NCI-H526 treated with DMSO at 0.1 percent for 48 hours (cell line): ENCODE data around the gene MRPL48.

ENCODE experiments used
- DNase-seq: peaks from one replicate; lab custom pipeline; 2025; lab: John Stamatoyannopoulos, UW

The MRPL48 gene

DNA sequence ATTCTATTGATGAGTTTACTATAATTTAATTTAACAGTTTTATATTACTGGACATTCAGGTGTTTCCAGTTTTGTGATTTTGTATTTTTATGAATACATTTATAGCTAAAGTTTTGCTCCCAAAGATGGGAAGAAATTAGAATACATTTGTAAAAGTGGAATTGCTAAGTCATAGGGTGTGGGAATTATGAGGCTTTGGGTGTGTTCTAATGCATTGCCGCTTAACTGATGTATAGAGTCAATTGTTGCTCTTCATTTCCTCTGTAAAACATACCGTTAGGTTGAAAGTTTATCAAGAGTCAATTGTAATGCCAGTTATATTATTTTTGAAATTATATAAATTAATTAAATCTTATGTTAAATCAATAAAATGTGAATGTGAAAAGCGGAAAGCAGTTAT lies 105.4 kb downstream of the MRPL48 start:
- DNase-seq: no peak

DNA sequence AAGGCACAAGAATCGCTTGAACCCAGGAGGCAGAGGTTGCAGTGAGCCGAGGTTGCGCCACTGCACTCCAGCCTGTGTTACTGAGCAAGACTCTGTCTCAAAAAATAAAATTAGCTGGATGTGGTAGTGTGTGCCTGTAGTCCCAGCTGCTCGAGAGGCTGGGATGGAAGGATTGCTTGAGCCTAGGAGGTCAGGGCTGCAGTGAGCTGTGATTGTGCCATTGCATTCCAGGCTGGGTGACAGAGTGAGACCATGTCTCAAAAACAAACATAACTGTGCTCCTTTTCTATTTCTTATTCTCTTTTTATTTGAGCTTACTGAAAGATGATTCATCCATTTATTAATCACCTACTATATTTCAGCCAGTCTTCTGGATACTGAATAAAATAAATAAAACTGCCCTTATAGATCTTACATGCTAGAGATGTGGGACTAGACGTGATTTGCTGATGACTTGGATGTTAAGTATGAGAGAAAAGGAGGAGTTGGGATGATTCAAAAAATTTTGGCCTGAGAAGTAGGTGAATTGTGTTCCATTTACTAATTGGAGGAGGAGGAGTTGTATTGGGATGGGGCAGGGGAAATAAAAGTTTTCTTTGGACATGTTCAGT lies 107.2 kb downstream of the MRPL48 start:
- DNase-seq: no peak

DNA sequence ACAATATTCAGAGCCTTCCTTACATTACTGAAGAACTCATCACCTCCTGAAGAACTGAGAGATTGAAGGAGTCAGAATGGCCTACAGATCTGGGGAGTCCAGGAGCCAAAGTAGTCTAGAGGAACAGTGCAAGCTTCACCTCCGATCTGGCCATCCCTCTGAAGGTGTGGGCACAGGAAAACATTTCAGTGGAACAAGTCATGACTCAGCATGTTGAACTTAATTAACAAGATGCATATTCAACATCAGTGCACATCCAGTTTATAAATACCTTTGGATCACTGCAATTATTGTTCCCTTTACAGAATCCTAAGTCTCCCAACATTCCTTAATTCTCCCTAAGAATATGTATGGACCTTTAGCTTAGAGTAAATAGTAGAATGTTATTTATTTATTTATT lies 114.6 kb downstream of the MRPL48 start:
- DNase-seq: no peak

DNA sequence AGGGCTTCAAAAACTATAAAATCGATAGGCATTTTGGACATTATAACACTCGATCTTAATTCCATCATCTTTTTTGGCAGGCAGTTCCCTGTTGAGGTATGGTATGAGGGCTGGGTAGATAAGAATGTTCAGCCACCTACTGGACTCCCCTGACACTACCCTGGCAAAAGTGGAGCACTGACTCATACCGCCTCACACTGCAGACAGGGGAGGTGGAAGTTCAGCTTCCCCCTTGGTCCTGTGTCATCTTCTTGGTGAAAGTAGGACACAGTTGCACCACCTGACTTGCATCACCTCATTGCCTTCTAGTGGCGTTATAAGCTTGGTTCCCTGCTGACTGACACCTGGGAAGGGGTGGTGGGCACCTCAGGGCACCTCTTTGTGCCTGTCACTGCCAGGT lies 119.5 kb downstream of the MRPL48 start:
- DNase-seq: no peak

DNA sequence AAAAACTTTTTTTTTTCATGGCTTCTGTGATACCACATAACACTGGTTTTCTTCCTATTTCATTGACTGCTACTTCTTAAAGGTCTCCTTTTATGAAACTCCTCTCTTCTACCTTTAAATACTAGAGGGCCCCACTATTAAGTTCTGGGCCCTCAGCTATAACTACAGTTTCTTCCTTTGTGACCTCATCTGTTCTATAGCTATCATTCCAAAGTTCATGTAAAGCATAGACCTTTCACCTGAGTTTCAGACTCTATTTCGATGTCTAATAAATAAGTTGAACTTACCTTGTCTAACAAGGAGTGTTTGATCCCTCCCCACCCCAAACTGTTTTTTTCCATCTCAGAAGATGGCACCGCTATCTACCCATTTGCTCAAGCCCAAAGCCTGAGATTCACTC lies 124.4 kb downstream of the MRPL48 start:
- DNase-seq: no peak

DNA sequence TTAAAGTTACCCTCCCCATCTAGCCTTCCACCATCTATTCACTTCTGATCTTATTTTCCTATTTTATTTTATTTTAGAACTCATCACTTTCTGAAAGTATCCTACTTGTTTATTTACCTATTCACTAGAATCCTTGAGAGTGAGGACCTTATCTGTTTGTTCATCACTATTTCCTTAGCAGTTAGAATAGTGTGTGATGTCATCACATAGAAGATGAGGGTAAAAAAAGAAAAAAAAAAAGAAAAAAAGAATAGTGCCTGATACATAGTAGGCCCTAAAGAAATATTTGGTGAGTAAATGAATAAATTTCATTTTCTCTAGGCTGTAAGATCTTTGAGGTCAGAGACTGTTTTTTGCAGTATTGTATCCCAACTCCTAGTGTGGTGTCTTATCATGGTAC lies 125.8 kb downstream of the MRPL48 start:
- DNase-seq: no peak

DNA sequence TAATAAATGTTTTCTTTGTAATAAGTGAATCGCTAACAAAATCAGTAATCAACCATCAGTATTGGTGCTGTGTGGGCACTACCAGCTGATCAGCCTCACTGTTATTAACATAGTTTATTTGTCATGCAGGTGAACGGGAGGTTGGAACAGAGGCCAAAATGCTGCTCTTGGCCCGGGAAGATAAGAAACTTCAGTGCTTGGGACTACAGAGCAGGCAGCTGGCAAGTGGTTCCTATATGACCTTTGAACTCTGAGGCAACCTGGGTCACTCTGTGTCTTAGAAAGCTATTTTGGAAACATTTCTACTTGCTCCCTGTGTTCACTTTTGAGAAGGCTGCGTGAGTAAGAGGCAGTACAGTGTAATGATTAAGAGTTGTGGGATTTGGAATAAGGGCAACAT lies 126.6 kb downstream of the MRPL48 start:
- DNase-seq: no peak
